HCT116 (cell line): ENCODE results near the gene MSMO1.
"Not testable (repeated sequence)": the region's sequence is repeated elsewhere in the genome, so short reads cannot be mapped to it uniquely, and the experiment has no call there.

Source experiments
- CTCF ChIP-seq, 3 experiments: fragments of 200-600 bp in 1 of 3; sonication (generic) in 1 of 3; IDR thresholded peaks in 2 of 3; conservative IDR thresholded peaks in 1 of 3; 2 replicates each; pipeline ENCODE4 v1.5.1; 2012 to 2017; ENCODE audit warnings: low read depth in 2 of 3, low read length in 2 of 3, antibody characterized with exemption in 1 of 3, borderline replicate concordance in 1 of 3, control low read depth in 1 of 3, mild to moderate bottlenecking in 1 of 3, mixed read lengths in 1 of 3, mixed run types in 1 of 3, moderate library complexity in 1 of 3; ENCODE audit not compliant: insufficient read depth in 1 of 3
- EGR1 ChIP-seq: IDR thresholded peaks from 2 replicates; pipeline ENCODE4 v1.6.1; 2012; ENCODE audit warnings: low read depth
- EZH2 ChIP-seq: fragments of 200-600 bp; sonication (generic); IDR thresholded peaks from 2 replicates; pipeline ENCODE4 v1.6.1; 2017; ENCODE audit warnings: antibody characterized with exemption, mixed run types
- EZH2phosphoT487 ChIP-seq: fragments of 200-600 bp; IDR thresholded peaks from 2 replicates; pipeline ENCODE4 v1.6.1; 2018; ENCODE audit warnings: antibody characterized with exemption, borderline replicate concordance
- JUND ChIP-seq: IDR thresholded peaks from 2 replicates; pipeline ENCODE4 v1.6.1; 2012
- MAX ChIP-seq: IDR thresholded peaks from 2 replicates; pipeline ENCODE4 v1.6.1; 2012
- POLR2A ChIP-seq: IDR thresholded peaks from 2 replicates; pipeline ENCODE4 v1.7.0; 2011; ENCODE audit warnings: borderline replicate concordance; ENCODE audit not compliant: insufficient read depth, insufficient read length; ENCODE audit errors: extremely low read depth
- POLR2AphosphoS5 ChIP-seq: IDR thresholded peaks from 2 replicates; pipeline ENCODE4 v1.6.1; 2011; ENCODE audit warnings: mild to moderate bottlenecking, low read depth, low read length, moderate library complexity
- RAD21 ChIP-seq: IDR thresholded peaks from 2 replicates; pipeline ENCODE4 v1.6.1; 2012; ENCODE audit warnings: low read depth, mild to moderate bottlenecking
- SIN3A ChIP-seq: IDR thresholded peaks from 2 replicates; pipeline ENCODE4 v1.6.1; 2012; ENCODE audit warnings: low read depth
- TCF7L2 ChIP-seq: IDR thresholded peaks from 2 replicates; pipeline ENCODE4 v1.7.0; 2011; ENCODE audit warnings: borderline replicate concordance, inconsistent platforms; ENCODE audit not compliant: insufficient read depth, insufficient read length; ENCODE audit errors: extremely low read depth
- YY1 ChIP-seq: IDR thresholded peaks from 2 replicates; pipeline ENCODE4 v1.6.1; 2011; ENCODE audit warnings: low read length, low read depth, moderate library complexity, mild to moderate bottlenecking; ENCODE audit not compliant: insufficient replicate concordance; ENCODE audit errors: extremely low read depth

GRCh38 chr4:165279531-165279930 is 47.9 kb upstream of the MSMO1 start:
- not testable (repeated sequence) for TF ChIP-seq EGR1; CTCF (IDR thresholded peaks at IDR 0.05 in 2 of 3, conservative IDR thresholded peaks at IDR 0.05 in 1 of 3; ENCODE audit: borderline replicate concordance in 1 of 3, insufficient read depth in 1 of 3, low read depth in 2 of 3, low read length in 2 of 3); POLR2A; RAD21; JUND; YY1; EZH2phosphoT487; MAX; SIN3A; TCF7L2; POLR2AphosphoS5; EZH2
